Ovary (tissue), 9 donors: ENCODE results near the gene PLEKHG4B. TPM values are rescaled to one million over a fixed set of nuclear protein-coding genes. Genes with fewer than 3 reads are reported as not detected.

Experiments
- DNase-seq, 5 donors: peaks; one replicate each; pipeline ENCODE4 v3.0.0-alpha.2; 2019 to 2020
- H3K27ac ChIP-seq, 2 donors: fragments of 200-600 bp; one replicate each; pipeline versions ENCODE4 v1.5.1 to v1.8.0; 2019 to 2022
- H3K27me3 ChIP-seq: fragments of 200-600 bp; one replicate; pipeline ENCODE4 v1.8.0; 2022
- H3K36me3 ChIP-seq: fragments of 200-600 bp; sonication (generic); one replicate; pipeline ENCODE4 v1.5.1; 2019
- H3K4me1 ChIP-seq: one replicate; pipeline ENCODE4 v1.8.1; 2013; ENCODE audit warnings: mild to moderate bottlenecking, moderate library complexity; ENCODE audit not compliant: insufficient read depth
- H3K4me3 ChIP-seq: fragments of 200-600 bp; sonication (generic); one replicate; pipeline ENCODE4 v1.5.1; 2017
- H3K9me3 ChIP-seq, 2 donors: fragments of 200-600 bp in 1 of 2; sonication (generic) in 1 of 2; one replicate each; pipeline versions ENCODE4 v1.5.1 to v1.8.1; 2013 to 2019; ENCODE audit warnings: mild to moderate bottlenecking in 1 of 2, moderate library complexity in 1 of 2
- CTCF ChIP-seq, 3 donors: fragments of 450-650 bp in 2 of 3; fragments of 200-600 bp in 1 of 3; IDR thresholded peaks; one replicate each; pipeline versions ENCODE4 v1.5.1 to v1.8.0; 2016 to 2022; ENCODE audit warnings: antibody characterized with exemption in 3 of 3, mild to moderate bottlenecking in 1 of 3
- EP300 ChIP-seq: sonication (generic); formaldehyde crosslinking; IDR thresholded peaks from one replicate; pipeline ENCODE4 v1.6.1; 2017; ENCODE audit warnings: antibody characterized with exemption
- POLR2A ChIP-seq: fragments of 450-650 bp; IDR thresholded peaks from one replicate; pipeline ENCODE4 v1.6.1; 2017; ENCODE audit warnings: antibody characterized with exemption, mild to moderate bottlenecking, moderate library complexity
- WGBS, 3 donors: extraction: QIAGEN DNeasy Blood & Tissue Kit in 1 of 3; methylation state at CpG; one replicate each; pipeline versions ENCODE4 v1.1.5 to v1.1.7; 2013 to 2017; 5-methylcytosine and 5-hydroxymethylcytosine counted together
- intact Hi-C, 4 donors: fragments of 100-400 bp; cut with DNase I; formaldehyde crosslinking; loops; one replicate each; pipeline versions ENCODE4 v1.11.0 to v1.15.1; 2022 to 2023
- polyA plus RNA-seq, 2 donors: library from polyadenylated mRNA; stranded (reverse); fragments of 200-250 nt in 1 of 2; fragments of 350-450 nt in 1 of 2; fragmentation: Illumina TruSeq in 1 of 2; extraction: RNeasy Lipid Tissue Mini Kit (QIAGEN cat#74804) in 1 of 2; gene quantifications; one replicate each; pipeline ENCODE4 v1.2.3, GENCODE V29; 2013 to 2014
- total RNA-seq, 7 donors: library from RNA; depleted of rRNA in 2 of 7; stranded (reverse); fragments of >200 nt in 2 of 7; fragmentation: NEBNext Ultra II Directional in 3 of 7; extraction: Animal tissue kit (Norgen Biotek cat#: 25700) in 3 of 7; gene quantifications; one replicate each; pipeline versions ENCODE4 v1.1.0 to v1.2.4, GENCODE V29; 2016 to 2023
- donor health status: DM: no; HTN: no; CAD: no; lungs with moderate emphysema.
- donor health status: DM: no; HTN: no; CAD: no.
- donor health status: Bipolar disorder and iron deficiency.
- donor health status: DM: yes; HTN: yes; CAD: no.
- donor health status: DM: no; HTN: no; CAD: no.
- donor health status: DM: yes; HTN: yes; CAD: no.

PLEKHG4B gene
- total and polyA plus RNA-seq, 9 donors, result 0.47 to 4.0 (median 1.8) TPM

DNA sequence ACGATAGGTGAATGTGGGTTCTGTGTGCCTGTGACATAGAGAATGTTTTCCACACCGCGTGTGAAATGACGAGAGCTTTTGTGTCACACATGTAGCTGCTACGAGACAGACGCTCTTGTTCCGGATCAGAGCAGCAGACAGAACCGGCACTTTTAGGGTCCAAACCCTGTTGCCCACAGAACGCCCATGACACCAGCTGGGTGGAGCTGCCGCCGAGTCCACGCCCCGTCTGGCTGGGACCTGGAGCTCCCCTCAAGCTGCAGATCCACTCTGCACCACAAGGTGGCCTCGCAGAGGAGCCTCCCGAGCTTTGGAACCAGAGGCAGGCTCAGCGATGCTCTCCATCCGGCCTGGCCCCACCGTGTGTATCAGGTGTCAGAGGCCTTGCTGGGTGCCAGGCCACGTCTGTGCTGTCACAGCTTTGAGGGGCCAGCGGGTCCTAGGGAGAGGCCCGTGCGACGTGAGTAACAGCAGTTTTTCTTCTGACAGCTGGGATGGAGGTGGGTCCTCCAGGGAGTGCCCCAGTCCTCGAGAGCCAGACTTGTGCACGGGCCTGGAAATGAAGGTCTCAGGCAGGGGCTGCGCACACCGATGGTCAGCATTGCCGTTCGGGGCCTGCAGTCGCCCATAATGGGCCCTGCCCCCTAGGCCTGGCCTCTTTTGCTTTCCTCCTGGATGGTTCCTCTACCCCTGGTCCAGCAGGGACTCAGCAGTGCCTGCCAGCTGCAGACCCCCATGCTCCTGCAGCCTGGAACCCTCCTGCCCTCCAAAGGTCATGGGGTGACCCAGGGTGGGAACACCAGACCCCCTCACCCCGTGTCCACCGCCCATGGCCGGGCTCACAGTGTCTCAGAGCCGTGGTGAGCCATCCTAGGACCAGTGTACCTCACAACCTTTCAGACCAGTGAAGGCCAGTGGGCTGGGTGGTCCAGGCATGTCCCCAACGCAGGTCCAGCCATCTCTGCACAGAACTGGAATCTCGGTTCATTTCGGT lies 96.8 kb downstream of the PLEKHG4B start:
- intact Hi-C loops, result loop anchor here in 1 of 4 donors (5.0 kb wide), 1 partner anchor 129 kb away; no protein-coding TSS in a partner anchor
- Histone ChIP-seq H3K27ac (no peak overlapping the region), H3K4me1 (peaks cover 7% of the 10 kb centered on the region), H3K4me3 (no peak overlapping the region), H3K27me3 (no peaks in the 10 kb centered on the region), H3K9me3 (no peaks in the 10 kb centered on the region), H3K36me3 (no peaks in the 10 kb centered on the region)
- WGBS, 3 donors, result 28 to 37% (median 30%) methylated on average over 37 of the region's 37 CpGs
- peak; percentile 86 to 94 (median 92) for DNase-seq
- TF ChIP-seq CTCF (IDR thresholded peaks at IDR 0.05), result peak; percentile 88 to 96 (median 93)
- TF ChIP-seq EP300, result no peak

- no peak overlapping the region for H3K27ac ChIP-seq
- no peaks in the 10 kb centered on the region for H3K9me3 ChIP-seq
- peaks cover 7% of the 10 kb centered on the region for H3K4me1 ChIP-seq
- TF ChIP-seq EP300 (no peak), POLR2A (no peak), CTCF (IDR thresholded peaks at IDR 0.05) (no peak)
- no peak for DNase-seq
- intact Hi-C loops, result loop anchor here in 1 of 4 donors (5.0 kb wide), 1 partner anchor 128 kb away; no protein-coding TSS in a partner anchor
- WGBS, 3 donors, result 87 to 90% (median 88%) methylated on average over 9 to 10 of the region's 10 CpGs
- no peaks in the 10 kb centered on the region for H3K36me3 ChIP-seq
- H3K4me3 ChIP-seq, result no peak overlapping the region
- no peaks in the 10 kb centered on the region for H3K27me3 ChIP-seq
Observed at GRCh38 chr5:189486-189885, 97.5 kb downstream of the PLEKHG4B start.

GRCh38 chr5:189976-190365 lies 98.0 kb downstream of the PLEKHG4B start:
- H3K27me3 ChIP-seq, result no peaks in the 10 kb centered on the region
- 53 to 64% (median 55%) methylated on average over 11 of the region's 11 CpGs for WGBS, 3 donors
- H3K4me3 ChIP-seq, result no peak overlapping the region
- no peak for TF ChIP-seq EP300
- no peak for TF ChIP-seq CTCF (IDR thresholded peaks at IDR 0.05)
- TF ChIP-seq POLR2A, result no peak
- no peaks in the 10 kb centered on the region for H3K36me3 ChIP-seq
- peaks cover 7% of the 10 kb centered on the region for H3K4me1 ChIP-seq
- DNase-seq, result peak in 1 of 5 donors; percentile 21
- no peak overlapping the region for H3K27ac ChIP-seq
- intact Hi-C loops, result loop anchor here in 1 of 4 donors (5.0 kb wide), 1 partner anchor 127 kb away; no protein-coding TSS in a partner anchor
- H3K9me3 ChIP-seq, result no peaks in the 10 kb centered on the region

- TF ChIP-seq EP300, result no peak
- no peak for TF ChIP-seq CTCF (IDR thresholded peaks at IDR 0.05)
- no peak for TF ChIP-seq POLR2A
- Histone ChIP-seq H3K27me3 (no peaks in the 10 kb centered on the region), H3K36me3 (no peaks in the 10 kb centered on the region), H3K4me3 (no peak overlapping the region), H3K4me1 (peaks cover 7% of the 10 kb centered on the region), H3K9me3 (no peaks in the 10 kb centered on the region), H3K27ac (no peak overlapping the region)
- intact Hi-C loops, result no loop called here
- whole genome bisulfite sequencing, 3 donors, result 49 to 69% (median 56%) methylated on average over 15 to 16 of the region's 16 CpGs
- peak in 1 of 5 donors; percentile 24 for DNase-seq
Observed at GRCh38 chr5:190366-191035, 98.5 kb downstream of the PLEKHG4B start.
